ENCODE data around the gene FOXL1.

Gene FOXL1

GRCh38 chr16:86568677-86569623, 9.4 kb upstream of the FOXL1 start:
- FAIRE-seq = no peak
- no peak for TF ChIP-seq CTCF (IDR thresholded peaks at IDR 0.05; ENCODE audit: insufficient read depth, missing control alignments)
- DNase-seq (ENCODE audit: insufficient read length, low spot score) = no peak

- FAIRE-seq (no peak), DNase-seq (ENCODE audit: insufficient read length, low spot score) (no peak)
- TF ChIP-seq CTCF (IDR thresholded peaks at IDR 0.05; ENCODE audit: insufficient read depth, missing control alignments) = no peak
These were observed 8.5 kb upstream of the FOXL1 start for GRCh38 chr16:86569701-86570447.

GRCh38 chr16:86570558-86571529, 7.5 kb upstream of the FOXL1 start:
- DNase-seq (ENCODE audit: insufficient read length, low spot score) (no peak), FAIRE-seq (no peak)
- no peak for TF ChIP-seq CTCF (IDR thresholded peaks at IDR 0.05; ENCODE audit: insufficient read depth, missing control alignments)

GRCh38 chr16:86571530-86571915, 6.8 kb upstream of the FOXL1 start:
- no peak for FAIRE-seq
- no peak for TF ChIP-seq CTCF (IDR thresholded peaks at IDR 0.05; ENCODE audit: insufficient read depth, missing control alignments)
- no peak for DNase-seq (ENCODE audit: insufficient read length, low spot score)

GRCh38 chr16:86572041-86572521, 6.3 kb upstream of the FOXL1 start:
- FAIRE-seq (no peak), DNase-seq (ENCODE audit: insufficient read length, low spot score) (no peak)
- TF ChIP-seq CTCF (IDR thresholded peaks at IDR 0.05; ENCODE audit: insufficient read depth, missing control alignments) = no peak

- no peak for TF ChIP-seq CTCF (IDR thresholded peaks at IDR 0.05; ENCODE audit: insufficient read depth, missing control alignments)
- DNase-seq (ENCODE audit: insufficient read length, low spot score) (no peak), FAIRE-seq (no peak)
These were observed 5.7 kb upstream of the FOXL1 start for GRCh38 chr16:86572606-86573005.
